Measurements from ENCODE around the gene SYMPK.

DNA sequence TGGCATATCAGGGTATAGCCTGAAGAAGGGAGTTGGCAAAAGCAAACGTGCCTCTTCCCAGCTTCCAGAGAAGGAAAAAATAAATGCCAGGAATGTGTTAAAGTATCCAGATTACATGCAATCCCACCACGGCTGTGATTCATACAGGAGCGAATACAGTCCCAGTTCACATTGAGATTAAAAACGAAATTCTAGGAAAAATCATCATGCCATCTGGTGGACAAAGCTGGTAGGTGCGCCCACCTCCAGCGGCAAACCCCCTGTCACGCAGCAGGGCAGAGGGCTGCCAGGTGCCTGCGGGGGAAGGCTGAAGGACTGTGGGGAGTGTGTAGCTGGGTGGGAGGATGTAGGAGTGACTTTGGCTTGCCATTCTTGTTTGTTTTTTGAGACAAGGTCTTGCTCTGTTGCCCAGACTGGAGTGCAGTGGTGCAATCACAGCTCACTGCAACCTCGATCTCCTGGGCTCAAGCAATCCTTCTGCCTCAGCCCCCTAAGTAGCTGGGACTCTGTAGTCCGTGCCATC, 63.9 kb downstream of the SYMPK start:
- TF ChIP-seq CTCF (IDR thresholded peaks at IDR 0.05) (peak; percentile 70 to 92 (median 87)), POLR2A (IDR thresholded peaks at IDR 0.05) (no peak)

Measured in ovary (tissue), 3 donors.